DOHH2 (cell line): ENCODE results near the gene PREX1.

Experiments used
- H3F3A ChIP-seq: fragments of 200-600 bp; sonication (generic), shearing (Covaris generic); 2 replicates; pipeline ENCODE4 v1.6.0; 2016; ENCODE audit warnings: antibody characterized with exemption, mild to moderate bottlenecking; ENCODE audit not compliant: control insufficient read depth, insufficient read depth
- H3K27ac ChIP-seq: fragments of 200-600 bp; sonication (generic); 2 replicates; pipeline ENCODE4 v1.5.1; 2014; ENCODE audit warnings: low read depth, mild to moderate bottlenecking, low read length, moderate library complexity
- H3K27me3 ChIP-seq: fragments of 200-600 bp; sonication (generic); 2 replicates; pipeline ENCODE4 v1.6.1; 2014; ENCODE audit warnings: mild to moderate bottlenecking, low read length, mixed read lengths; ENCODE audit not compliant: control insufficient read depth
- H3K36me3 ChIP-seq: fragments of 200-600 bp; sonication (generic); 2 replicates; pipeline ENCODE4 v1.6.1; 2014; ENCODE audit warnings: mild to moderate bottlenecking, low read length, moderate library complexity, mixed read lengths; ENCODE audit not compliant: control insufficient read depth
- H3K4me1 ChIP-seq: fragments of 200-600 bp; sonication (generic); 2 replicates; pipeline ENCODE4 v1.6.1; 2014; ENCODE audit warnings: mild to moderate bottlenecking, low read length, mixed read lengths; ENCODE audit not compliant: control insufficient read depth
- H3K4me2 ChIP-seq: fragments of 200-600 bp; sonication (generic); 2 replicates; pipeline ENCODE4 v1.6.0; 2014; ENCODE audit warnings: mild to moderate bottlenecking, low read length, moderate library complexity
- H3K4me3 ChIP-seq: fragments of 200-600 bp; sonication (generic); 2 replicates; pipeline ENCODE4 v1.5.1; 2014; ENCODE audit warnings: mild to moderate bottlenecking, low read length, mixed read lengths
- H3K79me2 ChIP-seq: fragments of 200-600 bp; sonication (generic); 2 replicates; pipeline ENCODE4 v1.6.1; 2014; ENCODE audit warnings: mild to moderate bottlenecking, low read length, mixed read lengths; ENCODE audit not compliant: control insufficient read depth
- H3K9me2 ChIP-seq: fragments of 200-600 bp; sonication (generic); replicated peaks from 2 replicates; pipeline ENCODE4 v1.6.1; 2014; ENCODE audit warnings: mild to moderate bottlenecking, low read length, mixed read lengths; ENCODE audit not compliant: control insufficient read depth
- H3K9me3 ChIP-seq: fragments of 200-600 bp; sonication (generic); 2 replicates; pipeline ENCODE4 v1.6.1; 2014; ENCODE audit warnings: antibody characterized with exemption, low read length, mixed read lengths; ENCODE audit not compliant: control insufficient read depth, insufficient read depth
- H4K20me1 ChIP-seq: fragments of 200-600 bp; sonication (generic); 2 replicates; pipeline ENCODE4 v1.6.0; 2014; ENCODE audit warnings: low read depth, mild to moderate bottlenecking, antibody characterized with exemption, low read length, moderate library complexity; ENCODE audit not compliant: control insufficient read depth, insufficient read depth
- EZH2phosphoT487 ChIP-seq: fragments of 200-600 bp; sonication (generic); IDR thresholded peaks from 2 replicates; pipeline ENCODE4 v1.6.1; 2017; ENCODE audit warnings: borderline replicate concordance, mild to moderate bottlenecking, antibody characterized with exemption, low read length, moderate library complexity, mixed read lengths
- TF ChIP-seq, protein P1 (sequence below): fragments of 200-600 bp; sonication (generic); IDR thresholded peaks from one replicate; pipeline ENCODE4 v1.5.1; 2014; ENCODE audit warnings: antibody characterized with exemption, mild to moderate bottlenecking, low read depth, low read length; ENCODE audit not compliant: poor library complexity, severe bottlenecking

The PREX1 gene

DNA sequence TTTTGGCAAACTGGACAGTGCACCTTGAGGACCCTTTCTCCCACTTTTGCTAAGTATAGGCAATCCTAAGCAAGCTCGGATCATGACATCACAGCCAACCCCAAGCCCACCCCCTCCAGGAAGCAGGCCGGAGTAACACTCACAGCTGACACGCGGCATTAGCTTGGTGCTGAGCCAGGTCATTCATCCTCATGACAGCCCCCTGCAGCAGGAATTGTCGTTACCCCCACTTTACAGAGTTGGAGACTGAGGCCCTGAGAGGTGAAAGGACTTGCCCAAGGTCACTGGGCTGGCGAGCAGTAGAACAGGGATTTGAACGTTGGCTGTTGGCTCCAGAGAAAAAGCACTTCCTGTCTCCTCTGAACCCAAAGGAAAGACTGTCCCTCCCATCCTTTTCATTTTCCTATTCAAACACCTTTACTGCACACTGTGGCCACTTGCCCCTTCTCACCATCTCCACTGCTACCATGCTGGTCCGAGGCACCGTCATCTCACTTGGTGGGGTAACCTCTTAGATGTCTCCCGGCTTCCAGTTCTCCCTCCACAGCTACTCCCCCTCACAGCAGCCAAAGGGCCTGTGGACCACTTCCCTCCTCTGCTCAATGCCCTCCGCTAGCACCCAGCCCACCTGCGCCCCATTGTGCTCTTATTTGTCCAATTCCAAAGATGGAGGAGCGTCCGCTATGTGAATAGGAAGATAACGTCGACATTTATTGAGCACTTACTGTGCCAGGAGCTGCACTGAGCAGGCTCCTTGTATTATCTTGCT lies 84.7 kb downstream of the PREX1 start:
- TF ChIP-seq, protein P1, sequence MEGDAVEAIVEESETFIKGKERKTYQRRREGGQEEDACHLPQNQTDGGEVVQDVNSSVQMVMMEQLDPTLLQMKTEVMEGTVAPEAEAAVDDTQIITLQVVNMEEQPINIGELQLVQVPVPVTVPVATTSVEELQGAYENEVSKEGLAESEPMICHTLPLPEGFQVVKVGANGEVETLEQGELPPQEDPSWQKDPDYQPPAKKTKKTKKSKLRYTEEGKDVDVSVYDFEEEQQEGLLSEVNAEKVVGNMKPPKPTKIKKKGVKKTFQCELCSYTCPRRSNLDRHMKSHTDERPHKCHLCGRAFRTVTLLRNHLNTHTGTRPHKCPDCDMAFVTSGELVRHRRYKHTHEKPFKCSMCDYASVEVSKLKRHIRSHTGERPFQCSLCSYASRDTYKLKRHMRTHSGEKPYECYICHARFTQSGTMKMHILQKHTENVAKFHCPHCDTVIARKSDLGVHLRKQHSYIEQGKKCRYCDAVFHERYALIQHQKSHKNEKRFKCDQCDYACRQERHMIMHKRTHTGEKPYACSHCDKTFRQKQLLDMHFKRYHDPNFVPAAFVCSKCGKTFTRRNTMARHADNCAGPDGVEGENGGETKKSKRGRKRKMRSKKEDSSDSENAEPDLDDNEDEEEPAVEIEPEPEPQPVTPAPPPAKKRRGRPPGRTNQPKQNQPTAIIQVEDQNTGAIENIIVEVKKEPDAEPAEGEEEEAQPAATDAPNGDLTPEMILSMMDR = no peak
- no peak for TF ChIP-seq EZH2phosphoT487
- H4K20me1 ChIP-seq = no peaks in the 10 kb centered on the region
- peaks cover 4% of the 10 kb centered on the region; the same call in 1 of the 2 replicates for H3F3A ChIP-seq
- no peak overlapping the region for H3K27ac ChIP-seq
- no peaks in the 10 kb centered on the region for H3K36me3 ChIP-seq
- H3K4me2 ChIP-seq = no peak overlapping the region
- no peaks in the 10 kb centered on the region for H3K79me2 ChIP-seq
- H3K9me3 ChIP-seq = no peaks in the 10 kb centered on the region
- H3K9me2 ChIP-seq = no peaks in the 10 kb centered on the region
- no peak overlapping the region for H3K4me3 ChIP-seq
- peaks cover 50% of the 10 kb centered on the region for H3K4me1 ChIP-seq
- H3K27me3 ChIP-seq = 0 out of 2 replicates have a peak, but pooled peaks cover 2% of the 10 kb centered on the region

DNA sequence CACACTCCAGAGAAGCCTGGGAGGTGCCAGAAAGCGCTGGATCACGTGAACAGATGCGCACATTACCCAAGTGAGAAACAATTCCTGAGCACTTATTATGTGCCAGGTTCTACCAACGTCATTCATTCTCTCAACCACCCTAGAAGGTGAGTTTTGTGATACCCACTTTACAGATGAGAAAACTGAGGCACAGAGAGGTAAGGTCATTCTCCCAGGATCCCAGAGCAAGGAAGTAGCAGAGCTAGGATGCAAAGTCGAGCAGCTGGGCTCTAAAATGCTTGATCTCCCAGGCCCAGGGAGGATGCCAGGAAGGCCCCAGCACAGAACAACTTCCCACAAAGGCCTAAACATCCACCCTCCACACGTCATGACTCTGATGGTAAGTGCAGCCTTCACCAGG lies 85.6 kb downstream of the PREX1 start:
- H4K20me1 ChIP-seq = no peaks in the 10 kb centered on the region
- no peak overlapping the region for H3K4me2 ChIP-seq

DNA sequence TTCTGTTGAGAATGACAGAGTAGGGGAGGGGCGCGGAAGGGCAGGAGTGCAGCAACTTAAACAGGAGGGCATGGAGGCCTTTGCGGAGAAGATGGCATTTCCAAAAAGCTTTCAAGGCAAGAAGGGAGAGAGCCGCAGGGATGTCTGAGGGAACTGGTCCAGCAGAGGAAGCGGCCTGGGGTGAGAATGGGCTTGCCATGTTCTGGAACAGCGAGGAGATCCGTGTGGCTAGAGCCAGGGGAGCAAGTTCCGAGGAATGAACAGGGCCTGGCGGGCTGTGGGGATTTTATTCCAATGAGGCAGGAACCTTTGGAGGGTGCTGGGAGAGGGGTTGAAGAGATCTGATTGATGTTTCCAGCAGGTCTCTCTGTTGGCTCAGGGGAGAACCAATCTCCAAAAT lies 86.1 kb downstream of the PREX1 start:
- no peak overlapping the region for H3K4me2 ChIP-seq
- no peak overlapping the region for H3K4me3 ChIP-seq
- H3K36me3 ChIP-seq = no peaks in the 10 kb centered on the region
- no peak for TF ChIP-seq EZH2phosphoT487
- TF ChIP-seq, protein P1 = no peak
- H3K4me1 ChIP-seq = peaks cover 42% of the 10 kb centered on the region
- H3K9me2 ChIP-seq = no peaks in the 10 kb centered on the region
- H3K9me3 ChIP-seq = no peaks in the 10 kb centered on the region
- H3K79me2 ChIP-seq = no peaks in the 10 kb centered on the region
- H3K27me3 ChIP-seq = 0 out of 2 replicates have a peak, but pooled peaks cover 2% of the 10 kb centered on the region
- H3K27ac ChIP-seq = no peak overlapping the region
- 0 out of 2 replicates have a peak, but pooled peaks cover 4% of the 10 kb centered on the region for H3F3A ChIP-seq
- no peaks in the 10 kb centered on the region for H4K20me1 ChIP-seq

More for the DNA sequence above, 85.6 kb downstream of the PREX1 start:
- Histone ChIP-seq H3K9me2 (no peaks in the 10 kb centered on the region), H3F3A (0 out of 2 replicates have a peak, but pooled peaks cover 4% of the 10 kb centered on the region), H3K79me2 (no peaks in the 10 kb centered on the region), H3K4me1 (peaks cover 46% of the 10 kb centered on the region), H3K27me3 (0 out of 2 replicates have a peak, but pooled peaks cover 2% of the 10 kb centered on the region), H3K4me3 (no peak overlapping the region), H3K36me3 (no peaks in the 10 kb centered on the region), H3K9me3 (no peaks in the 10 kb centered on the region), H3K27ac (no peak overlapping the region)
- no peak for TF ChIP-seq EZH2phosphoT487
- TF ChIP-seq, protein P1 = no peak
